GM21717 (cell line): ENCODE results near the gene PDE11A.

Experiments used
- ATAC-seq: cut with Tn5 transposase; IDR thresholded peaks from one replicate; pipeline ENCODE4 v1.9.1; 2021; ENCODE audit warnings: mild to moderate bottlenecking, moderate library complexity; ENCODE audit not compliant: unreplicated experiment

The PDE11A gene

GRCh38 chr2:177585234-177585863 is 487.2 kb downstream of the PDE11A start:
- ATAC-seq, result no peak

DNA sequence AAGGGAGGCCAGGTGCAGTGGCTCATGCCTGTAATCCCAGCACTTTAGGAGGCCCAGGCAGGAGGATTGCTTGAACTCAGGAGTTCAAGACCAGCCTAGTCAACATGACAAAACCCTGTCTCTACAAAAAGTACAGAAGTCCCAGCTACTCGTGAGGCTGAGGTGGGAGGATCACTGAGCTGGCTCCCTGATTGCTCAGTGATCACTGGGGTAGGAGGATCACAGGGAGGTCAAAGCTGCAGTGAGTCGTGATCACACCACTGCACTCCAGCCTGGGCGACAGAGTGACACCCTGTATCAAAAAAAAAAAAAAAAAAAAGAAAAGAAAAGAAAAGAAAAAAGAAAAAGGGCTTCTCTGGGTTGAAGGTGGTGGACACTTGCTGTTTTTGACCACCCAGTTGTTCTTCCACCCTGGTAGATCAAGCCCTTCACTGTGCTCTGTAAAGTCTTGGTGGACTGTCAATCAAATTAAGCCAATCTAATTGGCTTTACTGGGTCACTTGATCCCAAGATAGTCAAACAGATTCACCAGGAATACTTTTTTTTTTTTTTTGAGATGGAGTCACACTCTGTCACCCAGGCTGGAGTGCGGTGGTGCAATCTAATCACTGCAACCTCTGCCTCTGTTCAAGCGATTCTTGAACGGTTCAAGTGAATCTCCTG is 488.4 kb downstream of the PDE11A start:
- no peak for ATAC-seq

DNA sequence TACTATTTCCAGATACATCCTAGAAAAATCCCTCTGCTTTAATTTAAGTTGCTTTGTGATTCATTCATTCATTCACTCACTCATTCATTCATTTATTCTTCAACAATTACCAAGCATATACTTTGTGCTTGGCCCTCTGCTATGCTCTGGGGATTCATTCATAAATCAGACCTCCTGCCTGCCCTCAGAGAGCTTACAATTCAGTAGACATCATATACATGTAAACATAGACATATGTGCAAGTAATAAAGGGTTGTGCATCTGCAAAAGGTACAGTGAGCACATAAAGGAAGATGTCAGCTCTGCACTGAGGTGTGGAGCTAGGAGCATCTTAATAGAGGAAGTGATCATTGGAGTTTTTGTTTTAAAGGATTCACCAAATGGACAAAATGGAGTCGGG is 490.6 kb downstream of the PDE11A start:
- no peak for ATAC-seq

- no peak for ATAC-seq
Observed at GRCh38 chr2:177579486-177580036, 493.0 kb downstream of the PDE11A start.

GRCh38 chr2:177578454-177578853 is 494.1 kb downstream of the PDE11A start:
- no peak for ATAC-seq

DNA sequence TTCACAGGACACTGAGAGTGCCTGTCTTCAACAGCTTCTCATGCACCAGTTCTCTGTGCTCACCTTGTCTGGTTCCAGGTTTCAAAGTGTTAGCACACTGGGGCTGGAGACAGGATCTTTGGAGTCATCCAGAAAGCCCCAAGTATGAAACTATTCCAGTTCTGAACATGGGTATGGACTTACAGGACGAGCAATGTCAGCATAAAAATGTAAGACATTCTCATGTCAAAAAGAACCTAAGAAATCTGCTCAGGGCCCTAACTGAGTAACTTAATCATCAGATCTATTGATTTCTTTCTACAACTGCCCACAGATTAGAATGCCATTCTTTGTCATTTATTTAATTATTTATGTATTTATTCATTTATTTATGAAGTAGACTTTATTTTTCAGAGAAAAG is 495.5 kb downstream of the PDE11A start:
- ATAC-seq, result no peak

- ATAC-seq, result no peak
Observed at GRCh38 chr2:177575358-177575757, 497.2 kb downstream of the PDE11A start.

DNA sequence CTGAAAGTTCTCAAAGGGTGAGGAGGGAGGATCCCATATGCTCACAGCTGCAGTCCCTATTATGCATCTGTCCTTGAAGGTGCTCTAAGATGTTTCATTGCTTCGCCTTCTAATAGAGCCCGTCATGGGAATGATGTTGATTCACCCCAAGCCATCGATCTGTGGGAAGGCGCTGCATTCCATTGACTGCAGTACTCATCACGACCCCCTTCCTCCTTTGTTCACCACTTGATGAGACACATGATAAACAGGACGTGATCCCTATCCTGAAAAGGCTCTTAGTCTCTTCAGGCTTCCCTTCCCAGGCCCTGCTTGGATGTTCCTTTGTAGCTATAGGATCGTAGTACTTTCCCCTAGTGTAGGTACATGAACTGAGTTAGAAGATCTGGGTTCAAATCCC is 498.2 kb downstream of the PDE11A start:
- ATAC-seq, result no peak
